Measurements from ENCODE around the gene LRSAM1.

LRSAM1 gene

DNA sequence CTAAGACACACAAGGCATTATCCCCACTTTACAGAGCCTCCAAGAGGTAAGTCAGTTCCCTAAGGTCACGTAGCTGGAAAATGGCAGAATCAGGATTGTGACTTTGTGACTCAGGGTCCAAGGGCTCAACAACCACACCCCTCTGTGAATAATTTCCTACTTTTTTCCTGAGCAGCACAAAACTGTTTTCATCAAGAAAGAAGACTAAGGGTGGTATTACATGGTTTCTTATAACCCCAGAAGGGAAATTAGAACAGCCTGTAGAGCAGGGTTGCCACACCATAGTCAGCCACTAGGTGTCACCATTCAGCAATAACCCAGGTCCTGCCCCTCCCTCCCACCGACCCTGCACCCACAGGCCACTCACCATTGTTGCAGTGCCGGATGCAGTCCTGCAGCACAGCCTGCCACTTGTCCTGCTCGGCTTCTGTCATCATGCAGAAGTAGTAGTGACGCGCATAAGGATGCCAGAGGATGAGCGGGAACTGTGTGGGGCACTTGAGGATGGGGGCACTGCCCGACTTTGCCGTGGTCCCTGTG, 72.1 kb downstream of the LRSAM1 start:
- Histone ChIP-seq H3K9me3 (ENCODE audit: low read depth, low read length) (peaks cover 12% of the 10 kb centered on the region; the same call in 1 of the 2 replicates), H3K27ac (no peak overlapping the region), H3K36me3 (ENCODE audit: insufficient read depth, low read length) (peaks cover 37% of the 10 kb centered on the region), H3K4me3 (no peak overlapping the region), H3K9ac (ENCODE audit: insufficient read length) (no peak overlapping the region)
- TF ChIP-seq EZH2 (IDR thresholded peaks at IDR 0.05): no peak
- no peak for TF ChIP-seq POLR2AphosphoS5 (IDR thresholded peaks at IDR 0.05; ENCODE audit: borderline replicate concordance, low read depth, low read length)
- TF ChIP-seq FOXP2 (optimal IDR thresholded peaks at IDR 0.05; ENCODE audit: control extremely low read depth, extremely low read length, insufficient read depth): no peak
- DNase-seq (ENCODE audit: low read depth, low spot score): no peak

DNA sequence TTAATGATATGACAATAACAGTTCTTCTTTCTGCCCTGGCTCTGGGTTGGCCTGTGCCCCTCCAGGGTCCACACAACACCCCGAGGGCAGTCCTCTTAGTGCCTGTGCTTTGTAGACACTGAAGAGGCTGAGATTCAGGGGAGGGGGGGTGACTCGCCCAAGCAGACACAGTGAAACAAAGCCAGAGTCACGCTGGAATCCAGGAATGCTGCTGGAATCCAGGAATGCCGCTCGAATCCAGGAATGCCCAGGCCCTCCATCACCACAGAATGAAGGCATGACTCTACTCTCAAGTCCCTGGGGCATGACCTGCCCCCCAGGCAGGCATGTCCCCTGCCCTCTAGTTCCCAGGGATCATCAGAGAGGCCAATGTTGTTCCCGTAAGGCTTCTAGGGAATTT, 73.1 kb downstream of the LRSAM1 start:
- H3K27ac ChIP-seq: no peak overlapping the region
- no peak for TF ChIP-seq POLR2AphosphoS5 (IDR thresholded peaks at IDR 0.05; ENCODE audit: borderline replicate concordance, low read depth, low read length)
- TF ChIP-seq EZH2 (IDR thresholded peaks at IDR 0.05): no peak
- TF ChIP-seq FOXP2 (optimal IDR thresholded peaks at IDR 0.05; ENCODE audit: control extremely low read depth, extremely low read length, insufficient read depth): no peak
- H3K36me3 ChIP-seq (ENCODE audit: insufficient read depth, low read length): peaks cover 37% of the 10 kb centered on the region
- no peak for DNase-seq (ENCODE audit: low read depth, low spot score)
- no peak overlapping the region for H3K4me3 ChIP-seq
- H3K9me3 ChIP-seq (ENCODE audit: low read depth, low read length): peaks cover 12% of the 10 kb centered on the region; the same call in 1 of the 2 replicates
- no peak overlapping the region for H3K9ac ChIP-seq (ENCODE audit: insufficient read length)

DNA sequence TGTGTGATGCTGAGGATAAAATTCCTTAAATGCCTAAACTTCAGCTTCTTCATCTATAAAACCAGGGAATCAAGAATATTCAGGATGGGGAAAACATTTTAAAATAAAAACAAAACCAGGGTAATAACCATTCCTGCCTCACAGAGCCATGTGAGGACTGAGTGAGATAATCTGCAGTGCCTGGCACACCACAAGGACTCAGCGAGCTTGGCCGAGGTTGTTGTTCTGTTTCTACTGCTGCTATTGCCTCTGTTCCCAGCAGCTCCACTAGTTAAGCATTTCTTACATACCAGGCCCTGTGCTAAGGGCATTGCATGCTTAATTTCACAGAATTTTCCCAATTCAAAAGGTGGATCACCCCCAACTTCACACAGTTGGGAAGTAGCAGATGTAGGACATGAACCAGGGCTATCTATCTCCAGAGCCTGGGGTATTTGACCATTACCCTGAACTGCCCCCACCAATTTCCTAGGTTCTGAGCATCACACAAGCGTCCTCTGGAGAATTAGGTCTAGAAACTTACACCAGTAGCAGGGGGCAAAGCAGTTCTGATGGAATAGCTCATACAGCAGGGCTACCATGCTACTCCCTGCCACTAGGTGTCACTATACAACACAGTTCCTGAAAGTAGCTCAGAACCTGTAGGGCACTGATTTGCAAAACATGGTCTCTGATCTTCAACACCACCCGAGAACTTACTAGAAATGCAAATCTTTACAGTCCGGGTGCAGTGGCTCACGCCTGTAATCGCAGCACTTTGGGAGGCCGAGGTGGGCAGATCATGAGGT, 74.3 kb downstream of the LRSAM1 start:
- H3K27ac ChIP-seq: no peak overlapping the region
- H3K9me3 ChIP-seq (ENCODE audit: low read depth, low read length): peaks cover 12% of the 10 kb centered on the region; the same call in 1 of the 2 replicates
- DNase-seq (ENCODE audit: low read depth, low spot score): no peak
- H3K36me3 ChIP-seq (ENCODE audit: insufficient read depth, low read length): peaks cover 37% of the 10 kb centered on the region
- TF ChIP-seq FOXP2 (optimal IDR thresholded peaks at IDR 0.05; ENCODE audit: control extremely low read depth, extremely low read length, insufficient read depth) (no peak), EZH2 (IDR thresholded peaks at IDR 0.05) (no peak), POLR2AphosphoS5 (IDR thresholded peaks at IDR 0.05; ENCODE audit: borderline replicate concordance, low read depth, low read length) (no peak)
- no peak overlapping the region for H3K9ac ChIP-seq (ENCODE audit: insufficient read length)
- no peak overlapping the region for H3K4me3 ChIP-seq

DNA sequence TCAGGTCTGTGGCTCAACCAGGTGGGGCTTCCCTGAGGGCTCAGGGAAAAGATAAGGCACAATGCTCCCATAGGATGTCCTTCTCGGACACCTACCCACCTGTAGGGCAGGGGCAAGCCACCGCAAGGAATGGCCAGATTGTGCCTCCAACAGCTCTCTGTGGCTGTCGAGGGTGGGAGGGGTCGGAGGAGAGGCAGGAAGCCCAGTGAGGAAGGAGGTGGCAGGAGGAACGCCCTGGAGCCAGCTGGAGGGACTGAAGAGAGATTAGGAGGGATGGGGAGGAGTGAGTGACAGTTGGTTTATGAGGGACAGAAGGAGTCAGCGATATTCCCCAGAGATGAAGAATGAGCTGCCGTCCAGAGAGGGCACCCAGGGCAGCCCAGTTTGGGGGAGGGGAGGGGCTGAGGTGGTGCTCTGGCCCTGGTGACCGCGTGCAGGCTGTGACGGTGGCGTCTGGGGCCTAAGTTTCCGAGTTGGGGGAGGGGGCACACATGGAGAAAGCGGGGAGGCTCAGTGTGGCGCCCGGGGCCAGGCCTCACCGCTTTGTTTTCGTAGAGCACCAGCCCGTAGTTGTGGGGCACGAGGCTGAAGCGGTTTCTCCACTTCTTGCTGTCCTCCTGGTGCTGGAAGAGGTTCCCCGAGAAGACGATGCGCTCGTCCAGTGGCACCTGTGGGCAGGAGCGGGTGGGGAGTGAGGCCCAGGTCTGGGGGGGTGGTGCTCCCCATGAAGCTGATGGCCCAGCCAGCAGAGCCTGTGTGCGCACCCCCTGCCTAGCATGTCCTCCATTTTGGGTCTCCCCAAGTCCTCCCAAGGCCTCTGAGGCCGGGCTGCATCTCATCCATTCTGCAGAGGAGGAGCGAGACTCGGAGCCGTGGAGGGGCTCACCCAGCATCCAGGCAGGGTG, 75.6 kb downstream of the LRSAM1 start:
- H3K27ac ChIP-seq: no peak overlapping the region
- H3K9ac ChIP-seq (ENCODE audit: insufficient read length): no peak overlapping the region
- peaks cover 12% of the 10 kb centered on the region; the same call in 1 of the 2 replicates for H3K9me3 ChIP-seq (ENCODE audit: low read depth, low read length)
- H3K4me3 ChIP-seq: no peak overlapping the region
- peaks cover 37% of the 10 kb centered on the region for H3K36me3 ChIP-seq (ENCODE audit: insufficient read depth, low read length)
- TF ChIP-seq POLR2AphosphoS5 (IDR thresholded peaks at IDR 0.05; ENCODE audit: borderline replicate concordance, low read depth, low read length) (no peak), FOXP2 (optimal IDR thresholded peaks at IDR 0.05; ENCODE audit: control extremely low read depth, extremely low read length, insufficient read depth) (no peak), EZH2 (IDR thresholded peaks at IDR 0.05) (no peak)
- no peak for DNase-seq (ENCODE audit: low read depth, low spot score)

DNA sequence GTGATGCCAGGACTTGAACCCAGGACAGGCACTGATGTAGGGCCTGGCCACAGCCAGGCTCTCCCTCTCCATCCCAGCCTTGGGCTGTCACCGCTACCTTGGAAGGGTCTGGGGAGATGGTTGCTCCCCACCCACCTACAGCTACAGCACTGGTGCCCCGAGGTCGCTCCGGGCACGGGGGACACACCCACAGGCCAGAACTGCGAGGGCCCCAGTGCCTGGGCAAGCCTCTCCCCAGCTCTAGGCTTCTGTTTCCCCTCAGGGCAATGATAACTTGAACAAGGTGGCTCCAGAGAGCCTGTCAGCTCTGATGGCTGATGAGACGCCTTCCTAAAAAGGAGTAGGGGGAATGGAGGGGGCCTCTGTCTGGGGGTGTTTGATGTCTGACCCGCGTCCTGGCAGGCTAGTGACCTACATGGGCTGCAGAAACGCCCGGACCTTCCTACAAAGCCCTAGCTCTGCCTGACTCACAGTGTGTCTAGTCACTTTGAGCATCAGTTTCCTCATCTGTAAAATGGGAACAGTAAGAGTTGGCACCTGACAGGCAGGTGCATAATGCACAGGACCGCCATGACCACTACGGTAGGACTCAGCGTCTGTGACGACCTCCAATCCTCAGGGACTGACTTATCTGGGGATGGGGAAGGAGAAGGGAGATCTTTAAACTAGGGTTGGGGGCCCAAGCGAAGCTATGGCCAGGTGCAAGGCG, 76.4 kb downstream of the LRSAM1 start:
- Histone ChIP-seq H3K9me3 (ENCODE audit: low read depth, low read length) (peaks cover 12% of the 10 kb centered on the region; the same call in 1 of the 2 replicates), H3K4me3 (no peak overlapping the region), H3K27ac (no peak overlapping the region), H3K9ac (ENCODE audit: insufficient read length) (no peak overlapping the region), H3K36me3 (ENCODE audit: insufficient read depth, low read length) (peaks cover 36% of the 10 kb centered on the region)
- no peak for TF ChIP-seq POLR2AphosphoS5 (IDR thresholded peaks at IDR 0.05; ENCODE audit: borderline replicate concordance, low read depth, low read length)
- TF ChIP-seq EZH2 (IDR thresholded peaks at IDR 0.05): no peak
- TF ChIP-seq FOXP2 (optimal IDR thresholded peaks at IDR 0.05; ENCODE audit: control extremely low read depth, extremely low read length, insufficient read depth): no peak
- no peak for DNase-seq (ENCODE audit: low read depth, low spot score)

DNA sequence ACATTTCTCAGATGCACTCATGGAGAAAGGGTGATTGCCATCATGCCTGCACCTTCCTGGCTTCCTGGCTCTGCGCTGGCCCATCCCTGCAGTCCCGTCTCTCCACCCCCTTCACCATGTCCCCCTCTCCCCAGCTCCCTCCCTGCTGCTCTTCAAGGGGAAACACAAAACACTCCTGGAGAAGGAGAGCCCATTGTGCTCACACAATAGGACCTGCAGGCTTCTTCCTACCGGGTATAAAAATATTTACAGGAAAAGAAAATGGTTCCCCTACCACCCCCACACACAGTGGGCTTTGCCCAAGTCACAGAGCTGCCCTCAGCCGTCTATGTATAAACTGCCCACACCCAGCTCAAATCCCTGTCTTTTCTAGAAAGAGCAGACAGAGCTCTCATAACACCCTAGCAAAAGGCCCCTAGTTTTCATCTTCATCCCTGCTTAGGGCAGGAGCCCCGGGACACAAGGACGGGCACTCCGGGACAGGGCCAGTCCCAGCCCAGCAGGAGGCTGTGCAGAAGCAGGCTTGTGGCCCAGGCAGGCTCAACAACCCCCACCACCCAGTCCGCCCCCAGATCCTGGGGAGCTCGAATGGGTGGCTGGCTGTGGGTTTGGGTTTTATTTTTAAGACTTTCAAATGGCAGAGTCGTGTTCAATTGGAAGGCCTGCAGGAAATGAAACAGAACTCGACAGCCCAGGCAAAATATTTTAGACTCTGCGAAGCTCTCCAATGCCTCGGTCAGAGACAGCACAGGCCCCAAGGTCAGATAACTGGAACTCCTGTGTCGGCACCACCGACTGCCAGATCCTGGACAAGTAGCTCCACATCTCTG, 77.3 kb downstream of the LRSAM1 start:
- TF ChIP-seq POLR2AphosphoS5 (IDR thresholded peaks at IDR 0.05; ENCODE audit: borderline replicate concordance, low read depth, low read length) (no peak), EZH2 (IDR thresholded peaks at IDR 0.05) (no peak), FOXP2 (optimal IDR thresholded peaks at IDR 0.05; ENCODE audit: control extremely low read depth, extremely low read length, insufficient read depth) (no peak)
- H3K27ac ChIP-seq: no peak overlapping the region

DNA sequence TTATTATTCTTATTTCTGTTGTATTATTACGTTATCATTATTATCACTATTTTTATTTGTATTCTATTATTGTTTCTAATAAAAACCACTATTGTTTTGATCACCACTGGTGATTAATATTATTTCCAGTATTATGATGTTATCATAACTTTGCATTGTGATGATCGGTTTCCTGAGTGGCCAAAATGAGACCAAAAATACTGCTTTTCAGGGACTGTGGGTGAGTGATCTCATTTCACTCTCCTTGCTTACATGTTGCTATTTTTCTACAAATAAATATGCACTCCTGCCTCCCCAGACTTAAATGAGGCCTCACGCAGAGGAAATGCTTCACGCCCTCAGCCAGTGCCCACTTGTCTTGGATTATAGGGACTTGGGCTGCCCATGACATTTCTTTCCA, 78.4 kb downstream of the LRSAM1 start:
- H3K9ac ChIP-seq (ENCODE audit: insufficient read length): no peak overlapping the region
- TF ChIP-seq FOXP2 (optimal IDR thresholded peaks at IDR 0.05; ENCODE audit: control extremely low read depth, extremely low read length, insufficient read depth): no peak
- no peak for TF ChIP-seq POLR2AphosphoS5 (IDR thresholded peaks at IDR 0.05; ENCODE audit: borderline replicate concordance, low read depth, low read length)
- no peak for TF ChIP-seq EZH2 (IDR thresholded peaks at IDR 0.05)
- peaks cover 7% of the 10 kb centered on the region; the same call in 1 of the 2 replicates for H3K9me3 ChIP-seq (ENCODE audit: low read depth, low read length)
- no peak for DNase-seq (ENCODE audit: low read depth, low spot score)
- no peak overlapping the region for H3K4me3 ChIP-seq
- peaks cover 19% of the 10 kb centered on the region for H3K36me3 ChIP-seq (ENCODE audit: insufficient read depth, low read length)
- H3K27ac ChIP-seq: no peak overlapping the region

More for the DNA sequence above, 77.3 kb downstream of the LRSAM1 start:
- no peak overlapping the region for H3K9ac ChIP-seq (ENCODE audit: insufficient read length)
- H3K36me3 ChIP-seq (ENCODE audit: insufficient read depth, low read length): peaks cover 29% of the 10 kb centered on the region
- DNase-seq (ENCODE audit: low read depth, low spot score): no peak
- H3K4me3 ChIP-seq: no peak overlapping the region
- peaks cover 7% of the 10 kb centered on the region; the same call in 1 of the 2 replicates for H3K9me3 ChIP-seq (ENCODE audit: low read depth, low read length)

Measured in SK-N-MC (cell line).